Neuronal stem cell (in vitro differentiated cells): Measurements from ENCODE around the gene FCER2.

ENCODE experiments used
- DNase-seq: peaks from one replicate; pipeline ENCODE4 v3.0.0-alpha.2; 2013; ENCODE audit warnings: low spot score
- H2AFZ ChIP-seq: one replicate; pipeline ENCODE4 v1.6.1; 2013; ENCODE audit warnings: mild to moderate bottlenecking, low read length, inconsistent platforms
- H2AK5ac ChIP-seq: 2 replicates; pipeline ENCODE4 v1.6.1; 2013; ENCODE audit warnings: low read depth, mild to moderate bottlenecking, inconsistent platforms, low read length, moderate library complexity, mixed read lengths
- H2BK120ac ChIP-seq: 2 replicates; pipeline ENCODE4 v1.6.1; 2013; ENCODE audit warnings: low read depth, mild to moderate bottlenecking, inconsistent platforms, low read length, moderate library complexity, mixed read lengths
- H2BK12ac ChIP-seq: one replicate; pipeline ENCODE4 v1.6.1; 2013; ENCODE audit warnings: low read length, inconsistent platforms
- H2BK15ac ChIP-seq: 2 replicates; pipeline ENCODE4 v1.6.1; 2013; ENCODE audit warnings: mild to moderate bottlenecking, low read length, inconsistent platforms, mixed read lengths
- H2BK5ac ChIP-seq: one replicate; pipeline ENCODE4 v1.6.1; 2013; ENCODE audit warnings: inconsistent platforms, mild to moderate bottlenecking, low read length, moderate library complexity
- H3K14ac ChIP-seq: one replicate; pipeline ENCODE4 v1.6.1; 2013; ENCODE audit warnings: low read length, inconsistent platforms
- H3K18ac ChIP-seq: 2 replicates; pipeline ENCODE4 v1.6.1; 2013; ENCODE audit warnings: low read length, inconsistent platforms
- H3K23ac ChIP-seq: 2 replicates; pipeline ENCODE4 v1.6.1; 2013; ENCODE audit warnings: low read depth, mild to moderate bottlenecking, mixed read lengths, low read length, inconsistent platforms; ENCODE audit not compliant: poor library complexity
- H3K27ac ChIP-seq: replicated peaks from 3 replicates; pipeline ENCODE4 v1.5.1; 2013; ENCODE audit warnings: low read length, inconsistent platforms
- H3K27me3 ChIP-seq, 3 experiments: 2 replicates each; pipeline ENCODE4 v1.6.1; 2013; ENCODE audit warnings: low read length in 3 of 3, mild to moderate bottlenecking in 2 of 3, inconsistent platforms in 1 of 3, low read depth in 1 of 3, mixed read lengths in 1 of 3, moderate library complexity in 1 of 3; ENCODE audit not compliant: control insufficient read depth in 3 of 3, insufficient read depth in 3 of 3
- H3K36me3 ChIP-seq, 2 donors: replicated peaks in 1 of 2; 2 replicates each; pipeline ENCODE4 v1.6.1; 2013; ENCODE audit warnings: low read length in 2 of 2; ENCODE audit not compliant: control insufficient read depth in 2 of 2, insufficient read depth in 2 of 2
- H3K4ac ChIP-seq: 2 replicates; pipeline ENCODE4 v1.6.1; 2013; ENCODE audit warnings: inconsistent platforms, mild to moderate bottlenecking, low read length, moderate library complexity
- H3K4me1 ChIP-seq, 2 donors: 1 replicate in 1 of 2; 2 replicates in 1 of 2; pipeline ENCODE4 v1.6.1; 2013; ENCODE audit warnings: low read length in 2 of 2, low read depth in 1 of 2; ENCODE audit not compliant: control insufficient read depth in 2 of 2, insufficient read depth in 1 of 2
- H3K4me2 ChIP-seq: one replicate; pipeline ENCODE4 v1.6.1; 2013; ENCODE audit warnings: mild to moderate bottlenecking, low read length, inconsistent platforms; ENCODE audit not compliant: insufficient read depth, poor library complexity, severe bottlenecking
- H3K4me3 ChIP-seq, 2 donors: 2 replicates each; pipeline ENCODE4 v1.5.1; 2013; ENCODE audit warnings: low read length in 2 of 2, mild to moderate bottlenecking in 2 of 2, inconsistent platforms in 1 of 2, moderate library complexity in 1 of 2
- H3K79me1 ChIP-seq: one replicate; pipeline ENCODE4 v1.6.1; 2013; ENCODE audit warnings: low read depth, mild to moderate bottlenecking, inconsistent platforms, low read length, moderate library complexity
- H3K9ac ChIP-seq: one replicate; pipeline ENCODE4 v1.6.1; 2013; ENCODE audit warnings: mild to moderate bottlenecking, low read depth, low read length, inconsistent platforms; ENCODE audit not compliant: poor library complexity
- H3K9me3 ChIP-seq, 2 donors: replicated peaks in 1 of 2; 2 replicates each; pipeline versions ENCODE3 to v1.6.1; 2013; ENCODE audit warnings: low read length in 2 of 2, mild to moderate bottlenecking in 2 of 2, inconsistent platforms in 1 of 2, low read depth in 1 of 2, mixed read lengths in 1 of 2, moderate library complexity in 1 of 2; ENCODE audit not compliant: control insufficient read depth in 2 of 2, insufficient read depth in 1 of 2
- H4K8ac ChIP-seq: one replicate; pipeline ENCODE4 v1.6.1; 2013; ENCODE audit warnings: low read depth, mild to moderate bottlenecking, inconsistent platforms, low read length, moderate library complexity
- H4K91ac ChIP-seq: one replicate; pipeline ENCODE4 v1.6.1; 2013; ENCODE audit warnings: low read length, low read depth, mild to moderate bottlenecking, inconsistent platforms; ENCODE audit not compliant: poor library complexity
- WGBS, 2 donors: extraction: QIAGEN DNeasy Blood & Tissue Kit; methylation state at CpG; one replicate each; pipeline ENCODE4 v1.1.7; 2013; ENCODE audit warnings: missing lambda C conversion rate in 2 of 2, mixed read lengths in 1 of 2; ENCODE audit not compliant: insufficient read length in 2 of 2, insufficient replicate concordance in 1 of 2; ENCODE audit errors: extremely low coverage in 2 of 2; 5-methylcytosine and 5-hydroxymethylcytosine counted together

Gene FCER2

GRCh38 chr19:7720351-7720750 is 18.4 kb upstream of the FCER2 start:
- H2AK5ac ChIP-seq: no peak overlapping the region
- H3K4ac ChIP-seq: no peak overlapping the region
- no CpG with 5 or more reads among the region's 6 CpGs for WGBS, 2 donors

GRCh38 chr19:7718668-7719067 is 16.7 kb upstream of the FCER2 start:
- no peak overlapping the region for H3K4me2 ChIP-seq
- no peak overlapping the region for H3K4ac ChIP-seq
- H2AK5ac ChIP-seq: no peak overlapping the region
- no peak overlapping the region for H2BK12ac ChIP-seq
- H3K14ac ChIP-seq: no peak overlapping the region
- no peak overlapping the region for H2BK15ac ChIP-seq
- no peak overlapping the region for H3K4me3 ChIP-seq
- H3K79me1 ChIP-seq: no peaks in the 10 kb centered on the region
- no peak overlapping the region for H2BK5ac ChIP-seq
- DNase-seq: no peak
- no peak overlapping the region for H3K27ac ChIP-seq
- H3K9ac ChIP-seq: no peak overlapping the region
- H2AFZ ChIP-seq: no peak overlapping the region
- no peaks in the 10 kb centered on the region for H3K9me3 ChIP-seq
- no peaks in the 10 kb centered on the region for H3K36me3 ChIP-seq
- no CpG with 5 or more reads among the region's 8 CpGs for WGBS, 2 donors
- no peak overlapping the region for H3K23ac ChIP-seq
- H4K91ac ChIP-seq: no peak overlapping the region
- no peak overlapping the region for H3K18ac ChIP-seq
- H3K4me1 ChIP-seq: peaks cover 0 to 2% of the 10 kb centered on the region in 2 donors
- H4K8ac ChIP-seq: no peak overlapping the region
- peaks cover 0 to 5% (median 0%) of the 10 kb centered on the region in 3 experiments for H3K27me3 ChIP-seq
- no peak overlapping the region for H2BK120ac ChIP-seq

More at GRCh38 chr19:7720351-7720750, 18.4 kb upstream of the FCER2 start:
- no peak overlapping the region for H2BK120ac ChIP-seq
- DNase-seq: no peak
- H3K27me3 ChIP-seq: peaks cover 0 to 7% (median 0%) of the 10 kb centered on the region in 3 experiments
- no peak overlapping the region for H2BK15ac ChIP-seq
- H2BK5ac ChIP-seq: no peak overlapping the region
- no peak overlapping the region for H3K4me2 ChIP-seq
- H4K8ac ChIP-seq: no peak overlapping the region
- H3K27ac ChIP-seq: no peak overlapping the region
- H3K9ac ChIP-seq: no peak overlapping the region
- H3K9me3 ChIP-seq: no peaks in the 10 kb centered on the region
- no peak overlapping the region for H4K91ac ChIP-seq
- no peaks in the 10 kb centered on the region for H3K79me1 ChIP-seq
- no peak overlapping the region for H3K4me3 ChIP-seq
- H3K4me1 ChIP-seq: peaks cover 0 to 2% of the 10 kb centered on the region in 2 donors
- no peaks in the 10 kb centered on the region for H3K36me3 ChIP-seq
- H3K18ac ChIP-seq: no peak overlapping the region
- H2AFZ ChIP-seq: no peak overlapping the region
- H3K14ac ChIP-seq: no peak overlapping the region
- no peak overlapping the region for H3K23ac ChIP-seq
- H2BK12ac ChIP-seq: no peak overlapping the region

- no peaks in the 10 kb centered on the region for H3K79me1 ChIP-seq
- no peak overlapping the region for H3K4me3 ChIP-seq
- no peaks in the 10 kb centered on the region for H3K4me1 ChIP-seq
- H3K36me3 ChIP-seq: no peaks in the 10 kb centered on the region
- no peak overlapping the region for H4K8ac ChIP-seq
- H3K27me3 ChIP-seq: no peaks in the 10 kb centered on the region
- no CpG with 5 or more reads among the region's 1 CpG for WGBS, 2 donors
- no peak for DNase-seq
- no peak overlapping the region for H2BK12ac ChIP-seq
- no peak overlapping the region for H2AK5ac ChIP-seq
- H3K27ac ChIP-seq: no peak overlapping the region
- no peak overlapping the region for H2BK120ac ChIP-seq
- no peak overlapping the region for H2AFZ ChIP-seq
- H3K4ac ChIP-seq: no peak overlapping the region
- no peak overlapping the region for H3K4me2 ChIP-seq
- H3K18ac ChIP-seq: no peak overlapping the region
- no peak overlapping the region for H2BK15ac ChIP-seq
- no peak overlapping the region for H3K9ac ChIP-seq
- no peak overlapping the region for H4K91ac ChIP-seq
- no peak overlapping the region for H3K14ac ChIP-seq
- no peak overlapping the region for H2BK5ac ChIP-seq
- no peaks in the 10 kb centered on the region for H3K9me3 ChIP-seq
- no peak overlapping the region for H3K23ac ChIP-seq
These were observed 14.8 kb upstream of the FCER2 start for GRCh38 chr19:7716762-7717161.

- no peak overlapping the region for H2BK12ac ChIP-seq
- no peak overlapping the region for H3K27ac ChIP-seq
- no peak overlapping the region for H2AK5ac ChIP-seq
- H4K91ac ChIP-seq: no peak overlapping the region
- no peak overlapping the region for H2BK120ac ChIP-seq
- no peak overlapping the region for H2BK15ac ChIP-seq
- H4K8ac ChIP-seq: no peak overlapping the region
- H3K36me3 ChIP-seq: no peaks in the 10 kb centered on the region
- H3K79me1 ChIP-seq: no peaks in the 10 kb centered on the region
- WGBS, 2 donors: no CpG with 5 or more reads among the region's 1 CpG
- H3K4me3 ChIP-seq: no peak overlapping the region
- H3K18ac ChIP-seq: no peak overlapping the region
- H3K9ac ChIP-seq: no peak overlapping the region
- no peak overlapping the region for H3K4me2 ChIP-seq
- no peaks in the 10 kb centered on the region for H3K4me1 ChIP-seq
- H2BK5ac ChIP-seq: no peak overlapping the region
- H3K9me3 ChIP-seq: no peaks in the 10 kb centered on the region
- H2AFZ ChIP-seq: no peak overlapping the region
- no peak overlapping the region for H3K23ac ChIP-seq
- DNase-seq: no peak
- no peaks in the 10 kb centered on the region for H3K27me3 ChIP-seq
- H3K14ac ChIP-seq: no peak overlapping the region
- no peak overlapping the region for H3K4ac ChIP-seq
These were observed 13.7 kb upstream of the FCER2 start for GRCh38 chr19:7715671-7716070.
